ENCODE measurements around the gene OR8B12. TPM values are rescaled to one million over a fixed set of nuclear protein-coding genes. Genes with fewer than 3 reads are reported as not detected.

The OR8B12 gene
- total and polyA plus RNA-seq, 10 of the 15 experiments (the other 5 are each of a cell fraction or from before 2014, with no cell fraction given): not detected

GRCh38 chr11:124551189-124551588 is 7.7 kb upstream of the OR8B12 start:
- ChIA-PET RAD21 (ENCODE audit: unreplicated experiment) (no interaction called here), SMC1A (ENCODE audit: uncharacterized antibody, unreplicated experiment) (interaction anchor here (1.0 kb wide), 1 partner anchor 18 kb away, joined by 3 read pairs; no protein-coding TSS in a partner anchor), POLR2A (no interaction called here), CTCF (no interaction called here)
- no peak overlapping the region for H2AFZ ChIP-seq (ENCODE audit: control insufficient read depth, low read depth, low read length)
- DNase-seq (ENCODE audit: low read depth, low spot score) (no peak), ATAC-seq (no peak), FAIRE-seq (no peak)
- no peaks in the 10 kb centered on the region for H4K20me1 ChIP-seq (ENCODE audit: control insufficient read depth, insufficient read depth)
- no peaks in the 10 kb centered on the region for H3K4me1 ChIP-seq (ENCODE audit: control insufficient read depth, insufficient read depth, low read length)
- H3K27ac ChIP-seq (ENCODE audit: control insufficient read depth, insufficient read depth): no peak overlapping the region
- no peak overlapping the region for H3K9ac ChIP-seq (ENCODE audit: control insufficient read depth, insufficient read depth, low read length)
- H3K79me2 ChIP-seq (ENCODE audit: control insufficient read depth, insufficient read depth, low read length): no peaks in the 10 kb centered on the region
- no peak overlapping the region for H3K4me2 ChIP-seq (ENCODE audit: control insufficient read depth, insufficient read depth)
- intact Hi-C loops (cut with micrococcal nuclease; ENCODE audit: unreplicated experiment) (no loop called here), in situ Hi-C loops (cut with MboI) (no loop called here)
- WGBS (ENCODE audit: insufficient coverage, insufficient replicate concordance, low lambda C conversion rate, missing lambda C conversion rate): 45% methylated on average over 6 of the region's 6 CpGs
- no peaks in the 10 kb centered on the region for H3K27me3 ChIP-seq (replicated peaks in 1 of 2; ENCODE audit: control insufficient read depth in 2 of 2, insufficient read depth in 2 of 2, low read length in 1 of 2)
- H3K9me3 ChIP-seq (replicated peaks; ENCODE audit: control insufficient read depth, insufficient read depth, low read length): no peaks in the 10 kb centered on the region
- TF ChIP-seq CHD4 (IDR thresholded peaks at IDR 0.05) (no peak), KAT2A (conservative IDR thresholded peaks at IDR 0.05; ENCODE audit: control insufficient read depth, low read depth, low read length) (no peak), ZNF592 (IDR thresholded peaks at IDR 0.05) (no peak), IKZF2 (IDR thresholded peaks at IDR 0.05) (no peak), FOXK2 (IDR thresholded peaks at IDR 0.05) (no peak), CTCF (IDR thresholded peaks at IDR 0.05 in 2 of 3, conservative IDR thresholded peaks at IDR 0.05 in 1 of 3; ENCODE audit: control insufficient read depth in 2 of 3, extremely low read depth in 1 of 3, insufficient read depth in 1 of 3, low read depth in 3 of 3, low read length in 3 of 3) (no peak), HCFC1 (IDR thresholded peaks at IDR 0.05; ENCODE audit: low read length) (no peak), EED (IDR thresholded peaks at IDR 0.05; ENCODE audit: low read depth) (no peak), SUZ12 (IDR thresholded peaks at IDR 0.05; ENCODE audit: unreplicated experiment) (no peak), HDGF (IDR thresholded peaks at IDR 0.05) (no peak)
- no peaks in the 10 kb centered on the region for H3K36me3 ChIP-seq (ENCODE audit: control insufficient read depth in 2 of 2, insufficient read depth in 2 of 2, low read length in 1 of 2)
- no TSS peak for BruUV-seq (replicated peaks)
- no peak overlapping the region for H3K4me3 ChIP-seq

Measured in GM12878 (cell line).